ENCODE data around the gene PYDC1.
"Not testable (repeated sequence)": the region's sequence is repeated elsewhere in the genome, so short reads cannot be mapped to it uniquely, and the experiment has no call there.

PYDC1 gene

GRCh38 chr16:31221357-31222160, 4.6 kb upstream of the PYDC1 start:
- DNase-seq: no peak

- DNase-seq: no peak
Observed at GRCh38 chr16:31219154-31219741, 2.3 kb upstream of the PYDC1 start.

- no peak for DNase-seq
Observed at GRCh38 chr16:31217136-31217530, 198 bp upstream of the PYDC1 start.

- DNase-seq: no peak
Observed at GRCh38 chr16:31215287-31216162, 1.4 kb downstream of the PYDC1 start.

- DNase-seq: no peak
Observed at GRCh38 chr16:31214708-31215286, 2.1 kb downstream of the PYDC1 start.

GRCh38 chr16:31213877-31214707, 2.8 kb downstream of the PYDC1 start, which contains the start of gene TRIM72:
TRIM72 (plus strand) TSS chr16:31214119; CDS start chr16:31214739, 620 bp downstream.
- DNase-seq: no peak

- DNase-seq: no peak
Observed at GRCh38 chr16:31213342-31213741, 3.6 kb downstream of the PYDC1 start.

- DNase-seq: no peak
Observed at GRCh38 chr16:31206776-31207175, 10.2 kb downstream of the PYDC1 start.

- DNase-seq: no peak
Observed at GRCh38 chr16:31204871-31205666, 11.9 kb downstream of the PYDC1 start.

- DNase-seq: no peak
Observed at GRCh38 chr16:31202414-31203375, 14.2 kb downstream of the PYDC1 start, which contains the start of gene PYCARD. PYCARD (minus strand) TSS chr16:31202760; CDS start chr16:31202690, 70 bp downstream.

- DNase-seq: no peak
Observed at GRCh38 chr16:31201582-31202413, 15.1 kb downstream of the PYDC1 start.

- no peak for DNase-seq
Observed at GRCh38 chr16:31200821-31201568, 15.9 kb downstream of the PYDC1 start.

GRCh38 chr16:31200111-31200510, 16.8 kb downstream of the PYDC1 start:
- DNase-seq: not testable (repeated sequence)

GRCh38 chr16:31199430-31200041, 17.4 kb downstream of the PYDC1 start:
- no peak for DNase-seq

- DNase-seq: no peak
Observed at GRCh38 chr16:31198207-31198882, 18.6 kb downstream of the PYDC1 start.

GRCh38 chr16:31196324-31197088, 20.4 kb downstream of the PYDC1 start:
- DNase-seq: no peak

Measured in NCI-H1092 treated with DMSO at 0.1 percent for 48 hours (cell line).